Kidney (tissue), 2 donors: ENCODE data around the gene ABCG1. TPM values are rescaled to one million over a fixed set of nuclear protein-coding genes. Genes with fewer than 3 reads are reported as not detected.

Experiments used
- polyA plus RNA-seq: library from polyadenylated mRNA; stranded (reverse); fragments of 350-450 nt; fragmentation: Illumina TruSeq; extraction: RNeasy Lipid Tissue Mini Kit (QIAGEN cat#74804); gene quantifications from one replicate; pipeline ENCODE4 v1.2.3, GENCODE V29; 2014; ENCODE audit warnings: low read depth, low replicate concordance; ENCODE audit not compliant: insufficient read depth
- total RNA-seq: library from RNA; stranded (reverse); fragmentation: NEBNext Ultra II Directional; extraction: Animal tissue kit (Norgen Biotek cat#: 25700); gene quantifications from one replicate; pipeline ENCODE4 v1.2.1, GENCODE V29; 2021
- donor health status: DM: yes; HTN: yes; CAD: no.

Gene ABCG1
- total and polyA plus RNA-seq, 2 donors from 2014 or later: 5.6 to 27.6 TPM

Other genes with a start within 250 kb of the ABCG1 start
- gene ZBTB21, start 208.8 kb upstream of the ABCG1 start, total RNA-seq: 16.0 TPM
- gene ZBTB21, start 208.8 kb upstream of the ABCG1 start, polyA plus RNA-seq: 2.3 TPM
- not detected for gene UMODL1, start 147.8 kb upstream of the ABCG1 start, total RNA-seq
- gene UMODL1, start 147.8 kb upstream of the ABCG1 start, polyA plus RNA-seq: 0.39 TPM
- gene TFF3, start 96.3 kb downstream of the ABCG1 start, total RNA-seq: 22.4 TPM
- gene TFF3, start 96.3 kb downstream of the ABCG1 start, polyA plus RNA-seq: 10.0 TPM
- not detected for gene TFF2, start 131.9 kb downstream of the ABCG1 start, total RNA-seq
- not detected for gene TFF2, start 131.9 kb downstream of the ABCG1 start, polyA plus RNA-seq
- gene TFF1, start 147.4 kb downstream of the ABCG1 start, total RNA-seq: not detected
- not detected for gene TFF1, start 147.4 kb downstream of the ABCG1 start, polyA plus RNA-seq
- gene TMPRSS3, start 176.9 kb downstream of the ABCG1 start, total RNA-seq: 15.4 TPM
- gene TMPRSS3, start 176.9 kb downstream of the ABCG1 start, polyA plus RNA-seq: 3.0 TPM
- 2.7 TPM for gene UBASH3A, start 184.8 kb downstream of the ABCG1 start, total RNA-seq
- not detected for gene UBASH3A, start 184.8 kb downstream of the ABCG1 start, polyA plus RNA-seq